ENCODE measurements around the gene DKC1.

DNA sequence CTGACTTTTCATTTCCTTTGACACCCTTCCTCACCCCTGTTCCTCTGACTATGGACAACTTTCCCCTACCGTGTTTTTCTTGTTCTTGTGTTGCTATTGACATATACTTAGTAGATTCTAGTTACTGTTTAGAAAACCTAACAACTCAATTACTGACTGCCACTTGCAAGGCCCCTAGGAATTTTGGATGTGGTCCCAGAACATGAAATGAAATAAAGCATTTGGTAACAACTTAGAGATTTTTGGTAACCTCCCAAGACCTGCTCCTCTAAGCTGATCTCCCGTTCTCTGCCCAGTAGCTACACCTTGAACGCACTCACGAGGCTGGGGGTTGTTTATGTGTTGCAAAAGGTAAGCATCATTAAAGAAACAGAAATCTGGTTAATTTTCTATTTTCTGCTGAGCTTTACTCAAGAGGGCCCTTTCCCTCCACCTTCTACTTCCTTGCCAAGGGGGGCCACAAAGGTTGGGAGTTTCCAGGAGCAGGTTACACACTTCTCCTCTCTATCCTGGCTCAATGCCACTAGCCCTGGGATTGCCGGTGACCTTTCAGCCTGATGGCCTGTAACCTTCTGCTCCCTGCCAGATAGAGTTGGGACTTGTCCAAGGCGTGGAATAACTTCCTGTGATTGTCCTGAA lies 32.3 kb upstream of the DKC1 start:
- no peak for TF ChIP-seq CTCF (conservative IDR thresholded peaks at IDR 0.05; ENCODE audit: low read depth, low read length)
- no peak for TF ChIP-seq EZH2 (IDR thresholded peaks at IDR 0.05; ENCODE audit: low read length, unreplicated experiment)
- no peak for TF ChIP-seq EZH2phosphoT487 (IDR thresholded peaks at IDR 0.05; ENCODE audit: borderline replicate concordance, low read length)
